ENCODE measurements around the gene FBXL17.

The FBXL17 gene

GRCh38 chr5:108381954-108382783 lies at the start of gene FBXL17:
TSS of gene FBXL17 (minus strand) at chr5:108382098.
- TF ChIP-seq, protein P1, sequence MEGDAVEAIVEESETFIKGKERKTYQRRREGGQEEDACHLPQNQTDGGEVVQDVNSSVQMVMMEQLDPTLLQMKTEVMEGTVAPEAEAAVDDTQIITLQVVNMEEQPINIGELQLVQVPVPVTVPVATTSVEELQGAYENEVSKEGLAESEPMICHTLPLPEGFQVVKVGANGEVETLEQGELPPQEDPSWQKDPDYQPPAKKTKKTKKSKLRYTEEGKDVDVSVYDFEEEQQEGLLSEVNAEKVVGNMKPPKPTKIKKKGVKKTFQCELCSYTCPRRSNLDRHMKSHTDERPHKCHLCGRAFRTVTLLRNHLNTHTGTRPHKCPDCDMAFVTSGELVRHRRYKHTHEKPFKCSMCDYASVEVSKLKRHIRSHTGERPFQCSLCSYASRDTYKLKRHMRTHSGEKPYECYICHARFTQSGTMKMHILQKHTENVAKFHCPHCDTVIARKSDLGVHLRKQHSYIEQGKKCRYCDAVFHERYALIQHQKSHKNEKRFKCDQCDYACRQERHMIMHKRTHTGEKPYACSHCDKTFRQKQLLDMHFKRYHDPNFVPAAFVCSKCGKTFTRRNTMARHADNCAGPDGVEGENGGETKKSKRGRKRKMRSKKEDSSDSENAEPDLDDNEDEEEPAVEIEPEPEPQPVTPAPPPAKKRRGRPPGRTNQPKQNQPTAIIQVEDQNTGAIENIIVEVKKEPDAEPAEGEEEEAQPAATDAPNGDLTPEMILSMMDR (IDR thresholded peaks at IDR 0.05; ENCODE audit: control insufficient read depth, extremely low read depth, insufficient read depth) = no peak
- H3K4me3 ChIP-seq (ENCODE audit: low read depth, low read length) = peak within 1 kb of the TSS; percentile 82
- DNase-seq (ENCODE audit: low read depth) = peak; percentile 97

DNA sequence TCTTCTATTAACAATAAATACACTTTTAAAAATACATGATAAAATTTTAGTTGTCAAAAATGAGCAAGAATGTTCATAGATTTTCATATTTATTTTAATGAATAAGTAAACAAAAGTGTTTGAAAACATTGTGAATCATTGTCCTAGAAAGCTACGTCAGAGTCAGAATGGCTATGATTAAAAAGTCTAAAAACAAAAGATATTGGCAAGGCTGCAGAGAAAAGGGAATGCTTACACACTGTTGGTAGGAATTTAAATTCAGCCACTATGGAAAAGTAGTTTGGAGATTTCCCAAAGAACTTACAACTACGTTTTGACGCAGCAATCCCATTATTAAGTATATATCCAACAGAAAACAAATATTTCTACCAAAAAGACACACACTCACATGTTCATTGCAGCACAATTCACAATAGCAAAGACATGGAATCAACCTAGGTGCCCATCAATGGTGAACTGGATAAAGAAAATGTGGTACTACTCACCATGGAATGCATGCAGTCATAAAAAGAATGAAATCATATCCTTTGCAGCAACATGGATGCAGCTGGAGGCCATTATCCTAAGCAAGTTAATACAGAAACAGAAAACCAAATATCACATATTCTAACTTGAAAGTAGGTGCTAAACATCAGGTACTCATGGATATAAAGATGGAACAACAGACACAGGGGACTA lies 49.2 kb upstream of the FBXL17 start:
- DNase-seq (ENCODE audit: low read depth) = no peak
- TF ChIP-seq, protein P1 (IDR thresholded peaks at IDR 0.05; ENCODE audit: control insufficient read depth, extremely low read depth, insufficient read depth) = no peak
- H3K4me3 ChIP-seq (ENCODE audit: low read depth, low read length) = no peak overlapping the region

DNA sequence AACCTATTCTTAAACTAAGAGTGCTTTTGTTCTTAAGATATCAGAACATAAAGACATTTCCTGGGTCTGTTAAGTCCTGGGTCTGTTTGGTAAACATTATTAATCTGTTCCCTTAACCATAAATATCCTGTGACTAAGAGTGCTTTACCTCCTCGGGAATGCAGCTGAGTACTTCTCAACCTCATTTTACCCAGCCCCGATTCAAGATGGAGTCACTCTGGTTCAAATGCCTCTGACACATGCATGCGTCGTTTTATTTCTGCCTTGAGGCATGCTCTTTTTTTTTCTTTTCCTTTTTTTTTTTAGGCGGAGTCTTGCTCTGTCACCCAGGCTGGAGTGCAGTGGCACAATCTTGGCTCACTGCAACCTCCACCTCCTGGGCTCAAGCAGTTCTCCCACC lies 39.8 kb upstream of the FBXL17 start:
- no peak overlapping the region for H3K4me3 ChIP-seq (ENCODE audit: low read depth, low read length)
- TF ChIP-seq, protein P1 (IDR thresholded peaks at IDR 0.05; ENCODE audit: control insufficient read depth, extremely low read depth, insufficient read depth) = no peak
- DNase-seq (ENCODE audit: low read depth) = no peak

- TF ChIP-seq, protein P1 (IDR thresholded peaks at IDR 0.05; ENCODE audit: control insufficient read depth, extremely low read depth, insufficient read depth) = no peak
- no peak overlapping the region for H3K4me3 ChIP-seq (ENCODE audit: low read depth, low read length)
- DNase-seq (ENCODE audit: low read depth) = no peak
Observed at GRCh38 chr5:108420755-108421154, 38.9 kb upstream of the FBXL17 start.

GRCh38 chr5:108420158-108420557 lies 38.3 kb upstream of the FBXL17 start:
- no peak overlapping the region for H3K4me3 ChIP-seq (ENCODE audit: low read depth, low read length)
- no peak for DNase-seq (ENCODE audit: low read depth)
- TF ChIP-seq, protein P1 (IDR thresholded peaks at IDR 0.05; ENCODE audit: control insufficient read depth, extremely low read depth, insufficient read depth) = no peak

DNA sequence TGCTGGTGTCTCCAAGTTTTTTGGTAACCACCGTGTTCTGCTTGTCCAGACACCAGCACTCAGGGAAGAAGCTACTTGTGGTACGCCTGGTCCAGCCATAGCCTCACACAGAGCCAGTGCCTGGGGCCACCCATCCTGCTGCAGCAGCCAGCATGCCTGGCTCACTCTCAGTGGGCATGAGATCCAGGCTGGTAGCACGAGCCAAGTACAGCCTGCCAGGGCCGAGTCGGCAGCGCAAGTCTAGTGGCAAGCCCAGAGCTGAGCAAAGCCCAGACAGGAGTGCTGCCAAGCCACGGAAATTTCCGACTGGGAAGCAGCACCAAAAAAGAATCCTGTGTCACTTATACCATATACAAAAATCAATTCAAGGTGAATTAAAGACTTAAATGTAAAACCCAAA lies 36.3 kb upstream of the FBXL17 start:
- peak; percentile 55 for DNase-seq (ENCODE audit: low read depth)
- no peak overlapping the region for H3K4me3 ChIP-seq (ENCODE audit: low read depth, low read length)
- TF ChIP-seq, protein P1 (IDR thresholded peaks at IDR 0.05; ENCODE audit: control insufficient read depth, extremely low read depth, insufficient read depth) = no peak
